SK-N-MC (cell line): ENCODE measurements around the gene GALNT13.

Experiments
- DNase-seq: peaks from one replicate; pipeline ENCODE4 v3.0.0-alpha.2; 2011; ENCODE audit warnings: low read depth, low spot score
- H3K27ac ChIP-seq: fragments of 200-600 bp; sonication (generic); 2 replicates; pipeline ENCODE4 v1.5.1; 2016; ENCODE audit warnings: mixed run types
- H3K36me3 ChIP-seq: fragments of 200-600 bp; sonication (generic); 2 replicates; pipeline ENCODE4 v1.6.1; 2017; ENCODE audit warnings: antibody characterized with exemption, low read length, mixed read lengths; ENCODE audit not compliant: insufficient read depth
- H3K4me3 ChIP-seq: fragments of 200-600 bp; sonication (generic); 2 replicates; pipeline ENCODE4 v1.5.1; 2016
- H3K9ac ChIP-seq: fragments of 200-600 bp; sonication (generic); 2 replicates; pipeline ENCODE4 v1.8.0; 2017; ENCODE audit warnings: mixed run types, mixed read lengths; ENCODE audit not compliant: insufficient read length
- H3K9me3 ChIP-seq: fragments of 200-600 bp; sonication (generic); 2 replicates; pipeline ENCODE4 v1.6.1; 2017; ENCODE audit warnings: low read depth, mild to moderate bottlenecking, antibody characterized with exemption, low read length, moderate library complexity, mixed read lengths
- EZH2 ChIP-seq: fragments of 200-600 bp; sonication (generic); IDR thresholded peaks from one replicate; pipeline ENCODE4 v1.6.1; 2017; ENCODE audit warnings: antibody characterized with exemption
- FOXP2 ChIP-seq: optimal IDR thresholded peaks from 2 replicates; pipeline ENCODE3; 2011; ENCODE audit warnings: mild to moderate bottlenecking, moderate library complexity; ENCODE audit not compliant: insufficient read depth; ENCODE audit errors: extremely low read length, control extremely low read depth
- POLR2AphosphoS5 ChIP-seq: IDR thresholded peaks from 2 replicates; pipeline ENCODE4 v1.6.1; 2012; ENCODE audit warnings: mild to moderate bottlenecking, low read depth, low read length, borderline replicate concordance

GALNT13 gene

GRCh38 chr2:154228566-154229280 is 357.0 kb downstream of the GALNT13 start:
- Histone ChIP-seq H3K9ac (no peak overlapping the region), H3K36me3 (no peaks in the 10 kb centered on the region), H3K4me3 (no peak overlapping the region), H3K9me3 (no peaks in the 10 kb centered on the region), H3K27ac (no peak overlapping the region)
- DNase-seq, result no peak
- TF ChIP-seq FOXP2, result no peak
- TF ChIP-seq EZH2, result no peak
- no peak for TF ChIP-seq POLR2AphosphoS5

- no peak overlapping the region for H3K27ac ChIP-seq
- no peak overlapping the region for H3K9ac ChIP-seq
- TF ChIP-seq POLR2AphosphoS5 (no peak), EZH2 (no peak), FOXP2 (no peak)
- H3K9me3 ChIP-seq, result no peaks in the 10 kb centered on the region
- H3K36me3 ChIP-seq, result no peaks in the 10 kb centered on the region
- H3K4me3 ChIP-seq, result no peak overlapping the region
- no peak for DNase-seq
These were observed 358.2 kb downstream of the GALNT13 start for GRCh38 chr2:154229966-154230365.

- H3K9me3 ChIP-seq, result no peaks in the 10 kb centered on the region
- no peak for DNase-seq
- no peak overlapping the region for H3K4me3 ChIP-seq
- no peaks in the 10 kb centered on the region for H3K36me3 ChIP-seq
- H3K9ac ChIP-seq, result no peak overlapping the region
- no peak overlapping the region for H3K27ac ChIP-seq
- no peak for TF ChIP-seq POLR2AphosphoS5
- TF ChIP-seq EZH2, result no peak
- TF ChIP-seq FOXP2, result no peak
These were observed 359.3 kb downstream of the GALNT13 start for GRCh38 chr2:154231021-154231420.

GRCh38 chr2:154233231-154233630 is 361.5 kb downstream of the GALNT13 start:
- TF ChIP-seq POLR2AphosphoS5, result no peak
- no peak for TF ChIP-seq EZH2
- TF ChIP-seq FOXP2, result no peak
- DNase-seq, result no peak

GRCh38 chr2:154238252-154238651 is 366.5 kb downstream of the GALNT13 start:
- peaks cover 9% of the 10 kb centered on the region; the same call in 1 of the 2 replicates for H3K36me3 ChIP-seq
- H3K9me3 ChIP-seq, result no peaks in the 10 kb centered on the region
- no peak overlapping the region for H3K4me3 ChIP-seq
- H3K27ac ChIP-seq, result no peak overlapping the region
- TF ChIP-seq POLR2AphosphoS5 (no peak), EZH2 (no peak), FOXP2 (no peak)
- no peak for DNase-seq
- no peak overlapping the region for H3K9ac ChIP-seq

More at GRCh38 chr2:154233231-154233630, 361.5 kb downstream of the GALNT13 start:
- no peak overlapping the region for H3K27ac ChIP-seq
- H3K9me3 ChIP-seq, result no peaks in the 10 kb centered on the region
- H3K9ac ChIP-seq, result no peak overlapping the region
- H3K4me3 ChIP-seq, result no peak overlapping the region
- H3K36me3 ChIP-seq, result no peaks in the 10 kb centered on the region

- H3K36me3 ChIP-seq, result peaks cover 13% of the 10 kb centered on the region
- TF ChIP-seq FOXP2 (no peak), EZH2 (no peak), POLR2AphosphoS5 (no peak)
- no peak overlapping the region for H3K4me3 ChIP-seq
- H3K9me3 ChIP-seq, result no peaks in the 10 kb centered on the region
- H3K27ac ChIP-seq, result no peak overlapping the region
- H3K9ac ChIP-seq, result no peak overlapping the region
- no peak for DNase-seq
These were observed 368.6 kb downstream of the GALNT13 start for GRCh38 chr2:154240316-154240715.

- H3K36me3 ChIP-seq, result peaks cover 17% of the 10 kb centered on the region
- no peak overlapping the region for H3K27ac ChIP-seq
- H3K9ac ChIP-seq, result no peak overlapping the region
- TF ChIP-seq POLR2AphosphoS5 (no peak), EZH2 (no peak), FOXP2 (no peak)
- DNase-seq, result no peak
- H3K4me3 ChIP-seq, result no peak overlapping the region
- no peaks in the 10 kb centered on the region for H3K9me3 ChIP-seq
These were observed 369.2 kb downstream of the GALNT13 start for GRCh38 chr2:154240921-154241379.

- H3K36me3 ChIP-seq, result peaks cover 17% of the 10 kb centered on the region
- no peak for DNase-seq
These were observed 371.0 kb downstream of the GALNT13 start for GRCh38 chr2:154242687-154243086.

More at GRCh38 chr2:154242687-154243086, 371.0 kb downstream of the GALNT13 start:
- TF ChIP-seq EZH2, result no peak
- TF ChIP-seq POLR2AphosphoS5, result no peak
- TF ChIP-seq FOXP2, result no peak
- no peak overlapping the region for H3K9ac ChIP-seq
- H3K4me3 ChIP-seq, result no peak overlapping the region
- no peaks in the 10 kb centered on the region for H3K9me3 ChIP-seq
- no peak overlapping the region for H3K27ac ChIP-seq
